VCaP (cell line): ENCODE data around the gene WFS1.

ENCODE experiments used
- H3K27ac ChIP-seq: fragments of 450-650 bp; 2 replicates; pipeline ENCODE4 v1.5.1; 2017
- TF ChIP-seq, protein P1 (sequence below): fragments of 450-650 bp; conservative IDR thresholded peaks from 2 replicates; pipeline ENCODE4 v1.5.1; 2017; ENCODE audit warnings: mild to moderate bottlenecking, moderate library complexity

The WFS1 gene

DNA sequence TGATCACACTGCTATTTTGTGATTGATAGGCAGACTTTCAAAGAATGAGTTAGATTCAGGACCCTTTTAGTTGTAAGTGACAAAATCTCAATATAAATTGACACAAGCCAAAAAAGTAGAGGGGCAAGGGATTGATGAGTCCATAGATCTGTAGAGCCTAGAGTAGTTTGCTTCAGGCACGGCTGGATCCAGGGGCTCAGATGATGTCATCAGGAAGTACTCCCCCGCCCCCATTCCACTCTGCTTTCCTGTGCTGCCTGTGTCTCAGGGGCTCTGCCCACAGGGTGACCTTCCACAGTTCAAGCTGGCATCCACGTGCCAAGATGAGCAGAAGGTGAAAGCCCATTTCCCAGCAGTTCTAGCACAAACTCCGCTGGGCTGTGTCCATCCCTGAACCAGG, 13.6 kb downstream of the WFS1 start:
- no peak overlapping the region for H3K27ac ChIP-seq
- TF ChIP-seq, protein P1, sequence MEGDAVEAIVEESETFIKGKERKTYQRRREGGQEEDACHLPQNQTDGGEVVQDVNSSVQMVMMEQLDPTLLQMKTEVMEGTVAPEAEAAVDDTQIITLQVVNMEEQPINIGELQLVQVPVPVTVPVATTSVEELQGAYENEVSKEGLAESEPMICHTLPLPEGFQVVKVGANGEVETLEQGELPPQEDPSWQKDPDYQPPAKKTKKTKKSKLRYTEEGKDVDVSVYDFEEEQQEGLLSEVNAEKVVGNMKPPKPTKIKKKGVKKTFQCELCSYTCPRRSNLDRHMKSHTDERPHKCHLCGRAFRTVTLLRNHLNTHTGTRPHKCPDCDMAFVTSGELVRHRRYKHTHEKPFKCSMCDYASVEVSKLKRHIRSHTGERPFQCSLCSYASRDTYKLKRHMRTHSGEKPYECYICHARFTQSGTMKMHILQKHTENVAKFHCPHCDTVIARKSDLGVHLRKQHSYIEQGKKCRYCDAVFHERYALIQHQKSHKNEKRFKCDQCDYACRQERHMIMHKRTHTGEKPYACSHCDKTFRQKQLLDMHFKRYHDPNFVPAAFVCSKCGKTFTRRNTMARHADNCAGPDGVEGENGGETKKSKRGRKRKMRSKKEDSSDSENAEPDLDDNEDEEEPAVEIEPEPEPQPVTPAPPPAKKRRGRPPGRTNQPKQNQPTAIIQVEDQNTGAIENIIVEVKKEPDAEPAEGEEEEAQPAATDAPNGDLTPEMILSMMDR = no peak

DNA sequence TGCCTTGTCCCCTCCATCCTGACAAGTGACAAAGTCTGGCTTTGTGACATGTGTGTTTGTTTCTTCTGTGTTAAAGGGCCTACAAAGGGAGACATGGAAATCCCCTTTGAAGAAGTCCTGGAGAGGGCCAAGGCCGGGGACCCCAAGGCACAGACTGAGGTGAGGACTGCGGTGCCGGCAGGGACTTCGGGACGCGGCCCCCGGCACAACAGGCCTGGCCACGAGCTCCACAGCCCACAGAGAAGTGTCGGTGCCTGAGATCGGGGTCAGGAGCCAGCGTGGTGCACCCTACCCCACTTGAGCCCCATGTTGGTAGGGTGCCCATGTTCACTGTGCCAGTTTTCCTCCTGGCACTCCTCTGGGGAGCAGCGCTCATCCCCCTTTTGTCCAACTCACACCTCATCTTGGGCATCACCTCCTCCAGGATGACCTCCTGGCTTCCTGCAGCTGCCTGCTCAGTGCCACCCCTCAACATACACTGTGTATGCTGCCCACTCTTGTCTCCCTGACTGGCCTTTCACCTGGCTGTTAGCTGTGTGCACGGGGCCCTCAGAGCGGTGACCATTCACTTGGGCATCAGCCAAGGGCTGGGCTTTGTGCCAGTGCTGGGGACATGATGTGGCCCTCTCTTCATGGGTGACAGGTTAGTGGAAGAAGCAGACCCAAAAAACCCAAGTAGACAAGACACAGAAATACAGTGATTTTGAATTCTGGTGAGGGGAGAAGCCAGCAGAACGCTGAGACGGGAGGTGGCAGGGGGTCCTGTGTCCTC, 17.6 kb downstream of the WFS1 start:
- TF ChIP-seq, protein P1 = no peak
- H3K27ac ChIP-seq = no peak overlapping the region

DNA sequence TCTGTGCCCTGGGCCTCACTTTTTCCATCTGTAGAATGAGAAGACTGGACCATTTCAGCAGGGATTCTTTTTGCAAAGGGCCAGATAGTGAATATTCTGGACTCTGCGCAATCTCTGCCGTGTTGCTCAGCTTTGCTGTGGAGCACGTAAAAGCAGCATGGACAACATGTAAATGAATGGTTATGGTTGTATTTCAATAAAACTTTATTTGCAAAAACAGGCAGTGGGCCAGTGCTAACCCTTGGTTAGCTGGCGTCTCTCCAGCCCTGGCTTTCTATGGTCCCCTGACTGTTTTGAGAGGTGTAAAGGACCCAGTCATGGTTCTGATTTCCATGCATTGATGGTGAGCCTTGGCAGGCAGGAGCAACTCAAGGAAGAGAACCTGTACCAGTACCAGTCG, 18.7 kb downstream of the WFS1 start:
- no peak overlapping the region for H3K27ac ChIP-seq
- TF ChIP-seq, protein P1 = no peak

DNA sequence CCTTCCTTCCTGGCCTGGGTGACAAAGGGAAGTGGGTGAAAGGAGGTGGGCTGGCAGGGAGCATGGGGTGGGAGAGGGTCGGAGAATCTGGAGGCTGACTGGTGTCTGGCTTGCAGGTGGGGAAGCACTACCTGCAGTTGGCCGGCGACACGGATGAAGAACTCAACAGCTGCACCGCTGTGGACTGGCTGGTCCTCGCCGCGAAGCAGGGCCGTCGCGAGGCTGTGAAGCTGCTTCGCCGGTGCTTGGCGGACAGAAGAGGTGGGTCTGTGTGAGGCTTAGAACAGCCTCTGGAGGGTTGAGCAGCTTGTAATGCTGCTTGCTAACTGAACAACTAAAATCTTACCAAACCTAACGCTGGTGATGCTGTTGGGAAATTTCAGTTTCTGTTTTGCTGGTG, 19.2 kb downstream of the WFS1 start:
- TF ChIP-seq, protein P1 = no peak
- no peak overlapping the region for H3K27ac ChIP-seq

DNA sequence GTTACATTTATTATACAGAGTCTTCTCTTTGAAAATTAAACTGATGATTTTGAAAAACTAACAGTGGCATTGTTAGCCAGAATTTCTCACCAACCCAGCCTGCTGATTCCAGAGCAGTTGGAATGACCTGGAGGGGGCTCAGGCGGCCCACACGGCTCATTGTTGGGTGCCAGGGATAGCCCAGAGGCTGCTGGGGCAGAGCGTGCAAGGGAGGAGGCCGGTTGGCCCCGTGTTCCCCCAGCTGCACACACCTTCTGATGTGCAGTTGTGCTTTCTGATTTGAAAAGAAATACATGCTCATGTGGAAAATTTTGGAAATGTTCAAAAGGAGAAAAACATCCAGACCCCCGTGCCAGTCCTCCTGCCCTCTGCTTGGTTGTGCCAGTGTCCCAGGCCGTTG, 20.6 kb downstream of the WFS1 start:
- H3K27ac ChIP-seq = no peak overlapping the region
- TF ChIP-seq, protein P1 = no peak

DNA sequence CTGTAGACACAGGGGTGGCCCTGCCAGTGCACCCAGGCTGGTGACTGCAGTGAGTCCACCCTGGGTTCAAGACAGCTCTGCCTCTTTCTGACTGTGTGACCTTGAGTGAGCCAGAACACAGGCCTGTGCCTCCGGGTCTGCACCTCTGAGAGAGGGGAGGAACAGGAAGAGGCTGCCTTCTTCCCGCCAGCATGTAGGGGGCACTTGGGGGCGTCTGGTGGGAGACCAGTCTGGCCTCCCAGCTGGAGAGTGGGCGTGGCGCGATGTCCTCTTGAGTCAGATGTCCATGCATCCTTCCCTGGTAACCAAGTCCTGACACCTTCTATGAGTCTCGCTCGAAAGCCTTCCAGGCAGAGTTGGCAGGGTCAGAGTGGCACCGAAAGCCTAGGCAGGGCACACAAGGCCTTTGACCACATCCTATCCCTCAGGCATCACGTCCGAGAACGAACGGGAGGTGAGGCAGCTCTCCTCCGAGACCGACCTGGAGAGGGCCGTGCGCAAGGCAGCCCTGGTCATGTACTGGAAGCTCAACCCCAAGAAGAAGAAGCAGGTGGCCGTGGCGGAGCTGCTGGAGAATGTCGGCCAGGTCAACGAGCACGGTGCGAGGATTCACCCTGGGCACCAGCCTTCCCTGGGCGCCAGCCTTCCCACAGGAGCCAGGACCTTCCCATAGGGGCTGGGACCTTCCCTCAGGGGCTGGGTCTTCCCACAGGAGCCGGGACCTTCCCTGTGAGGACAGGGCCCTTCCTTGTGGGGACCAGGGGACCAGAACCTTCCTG, 21.3 kb downstream of the WFS1 start:
- TF ChIP-seq, protein P1 = no peak
- no peak overlapping the region for H3K27ac ChIP-seq

DNA sequence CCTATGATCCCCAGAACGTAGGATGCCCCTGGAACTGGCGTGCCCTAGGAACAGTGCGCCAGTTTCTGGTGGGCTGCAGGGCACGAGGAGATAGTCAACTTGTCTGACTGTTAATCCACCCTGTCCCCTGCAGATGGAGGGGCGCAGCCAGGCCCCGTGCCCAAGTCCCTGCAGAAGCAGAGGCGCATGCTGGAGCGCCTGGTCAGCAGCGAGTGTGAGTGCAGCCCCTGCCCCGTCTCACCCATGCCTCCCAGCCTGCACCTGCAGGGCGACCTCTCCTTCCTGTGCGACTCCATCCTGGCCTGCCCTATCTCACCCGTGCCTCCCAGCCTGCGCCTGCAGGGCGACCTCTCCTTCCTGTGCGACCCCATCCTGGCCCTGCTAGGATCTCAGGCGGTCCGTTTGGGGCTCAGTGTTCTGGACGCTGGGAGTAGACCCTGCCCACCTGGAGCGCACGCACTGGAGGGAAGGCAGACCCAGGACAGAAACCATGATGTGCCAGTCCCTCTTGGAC, 22.2 kb downstream of the WFS1 start:
- H3K27ac ChIP-seq = no peak overlapping the region
- TF ChIP-seq, protein P1 = no peak
